ENCODE data around the gene MEF2D.

Gene MEF2D

DNA sequence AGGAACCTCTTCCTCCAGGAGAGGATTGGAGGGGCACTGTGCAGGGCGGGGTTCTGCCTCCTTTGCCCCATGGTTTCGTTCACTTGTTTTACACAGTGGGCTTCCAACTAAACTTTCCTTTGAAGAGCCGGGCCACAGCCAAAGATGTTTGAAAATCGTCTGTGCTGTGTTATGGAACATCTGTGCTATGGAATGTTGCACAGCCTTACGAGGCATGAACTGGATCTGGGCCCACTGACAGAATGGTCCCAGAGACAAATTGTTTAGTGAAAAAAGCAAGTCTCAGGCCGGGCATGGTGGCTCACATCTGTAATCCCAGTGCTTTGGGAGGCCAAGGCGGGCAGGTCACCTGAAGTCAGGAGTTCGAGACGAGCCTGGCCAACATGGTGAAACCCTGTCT lies 12.6 kb upstream of the MEF2D start:
- Mint-ChIP-seq H3K9me3 (no peaks in the 10 kb centered on the region), H3K4me3 (no peak overlapping the region), H3K27ac (no peak overlapping the region), H3K36me3 (no peaks in the 10 kb centered on the region), H3K27me3 (no peaks in the 10 kb centered on the region), H3K4me1 (peaks cover 14% of the 10 kb centered on the region in 2 donors)
- ATAC-seq (replicated peaks) (no peak), DNase-seq (no peak)

DNA sequence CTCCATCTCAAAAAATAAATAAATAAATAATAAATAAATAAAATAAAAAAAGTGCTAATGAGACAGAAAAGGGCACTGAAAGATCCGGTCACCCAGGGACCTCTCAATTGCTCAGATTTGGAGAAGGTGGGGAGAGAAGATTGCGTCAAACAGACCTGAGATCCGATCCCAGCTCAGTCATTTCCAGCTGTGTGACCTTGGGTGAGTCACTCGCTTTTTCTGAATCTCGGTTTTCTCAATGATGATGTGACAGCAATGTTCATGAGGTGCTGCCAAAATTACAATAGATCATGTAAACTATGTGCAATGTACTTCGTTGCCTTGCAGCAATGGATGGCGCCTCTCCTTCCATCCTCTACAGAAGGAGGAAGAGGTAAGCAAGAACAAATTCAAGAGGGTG lies 11.1 kb upstream of the MEF2D start:
- Mint-ChIP-seq H3K4me3 (no peak overlapping the region), H3K4me1 (peaks cover 18% of the 10 kb centered on the region in 2 donors), H3K9me3 (no peaks in the 10 kb centered on the region), H3K27ac (no peak overlapping the region), H3K36me3 (no peaks in the 10 kb centered on the region), H3K27me3 (no peaks in the 10 kb centered on the region)
- DNase-seq (no peak), ATAC-seq (replicated peaks) (no peak)

DNA sequence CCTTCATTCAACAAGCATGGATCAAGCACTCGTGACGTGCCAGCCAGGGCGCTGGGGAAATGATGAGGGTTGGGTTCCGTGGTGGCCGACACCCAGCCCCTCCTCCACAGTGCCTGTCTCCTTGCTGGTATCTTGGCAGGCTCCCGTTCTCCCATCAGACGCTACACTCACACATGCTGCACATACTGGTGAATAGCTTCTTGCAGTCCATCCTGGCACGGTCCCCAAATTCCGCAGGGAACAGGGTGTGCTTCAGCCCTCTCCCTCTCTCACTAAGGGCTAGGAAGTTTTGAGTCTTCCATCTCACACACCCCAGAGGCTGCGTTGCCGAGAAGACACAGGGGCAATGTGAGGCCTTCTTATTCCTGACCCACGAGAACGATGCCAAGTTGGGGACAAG lies 10.1 kb upstream of the MEF2D start:
- no peak for ATAC-seq (replicated peaks)
- Mint-ChIP-seq H3K36me3 (no peaks in the 10 kb centered on the region), H3K27ac (no peak overlapping the region), H3K27me3 (no peaks in the 10 kb centered on the region), H3K4me1 (peaks cover 20 to 21% of the 10 kb centered on the region in 2 donors), H3K4me3 (no peak overlapping the region), H3K9me3 (no peaks in the 10 kb centered on the region)
- no peak for DNase-seq

DNA sequence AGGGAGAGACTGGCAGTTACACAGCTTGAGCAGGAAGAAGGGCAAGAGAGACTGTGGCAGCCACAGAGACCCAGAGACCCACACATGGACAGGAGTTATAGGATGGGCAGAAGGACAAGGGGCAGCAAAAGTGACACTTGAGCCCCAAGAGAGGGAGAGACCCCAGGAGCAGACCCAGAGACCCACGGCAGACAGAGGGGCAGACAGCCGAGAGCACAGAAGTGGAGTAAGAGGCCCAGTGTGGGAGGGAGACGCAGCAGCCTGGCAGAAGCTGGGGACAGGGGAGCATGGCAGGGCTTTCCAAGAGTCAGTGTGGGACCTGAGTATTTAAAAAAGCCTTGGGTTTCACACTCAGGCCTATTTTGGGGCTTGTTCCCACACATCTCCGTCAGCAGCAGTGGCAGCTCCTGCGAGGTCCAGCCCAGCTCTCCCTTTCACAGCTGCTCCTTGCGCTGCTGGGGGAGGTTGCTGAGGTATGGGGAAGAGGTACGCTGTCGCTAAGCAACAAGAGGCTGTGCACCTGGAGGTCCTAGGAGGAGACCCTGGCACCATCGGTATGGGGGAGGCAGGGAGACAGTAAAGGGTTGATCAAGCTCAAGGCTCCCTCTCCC lies 9.0 kb upstream of the MEF2D start:
- no peaks in the 10 kb centered on the region for H3K9me3 Mint-ChIP-seq
- peaks cover 28 to 31% of the 10 kb centered on the region in 2 donors for H3K4me1 Mint-ChIP-seq
- no peak for DNase-seq
- H3K27ac Mint-ChIP-seq: peak overlapping the region; percentile 28
- peaks cover 2 to 4% of the 10 kb centered on the region in 2 donors for H3K36me3 Mint-ChIP-seq
- no peaks in the 10 kb centered on the region for H3K27me3 Mint-ChIP-seq
- ATAC-seq (replicated peaks): no peak
- H3K4me3 Mint-ChIP-seq: no peak overlapping the region

DNA sequence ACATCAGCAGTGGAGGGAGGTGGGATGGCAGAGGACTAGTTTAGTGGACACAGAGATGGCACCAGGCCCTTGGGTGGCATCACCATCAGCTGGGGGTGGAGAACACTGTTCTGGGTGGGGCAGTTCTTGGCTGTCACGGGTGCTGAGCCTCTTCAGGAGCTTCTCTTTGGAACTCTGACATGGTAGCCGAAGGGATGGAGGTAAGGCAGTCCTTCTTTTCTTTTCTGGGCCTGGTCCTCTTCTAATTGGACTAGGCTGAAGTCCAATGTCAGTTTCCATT lies 8.3 kb upstream of the MEF2D start:
- no peaks in the 10 kb centered on the region for H3K27me3 Mint-ChIP-seq
- H3K27ac Mint-ChIP-seq: peak overlapping the region; percentile 92
- no peak overlapping the region for H3K4me3 Mint-ChIP-seq
- DNase-seq (no peak), ATAC-seq (replicated peaks) (no peak)
- H3K9me3 Mint-ChIP-seq: no peaks in the 10 kb centered on the region
- peaks cover 35 to 37% of the 10 kb centered on the region in 2 donors for H3K4me1 Mint-ChIP-seq
- H3K36me3 Mint-ChIP-seq: peaks cover 2 to 4% of the 10 kb centered on the region in 2 donors

DNA sequence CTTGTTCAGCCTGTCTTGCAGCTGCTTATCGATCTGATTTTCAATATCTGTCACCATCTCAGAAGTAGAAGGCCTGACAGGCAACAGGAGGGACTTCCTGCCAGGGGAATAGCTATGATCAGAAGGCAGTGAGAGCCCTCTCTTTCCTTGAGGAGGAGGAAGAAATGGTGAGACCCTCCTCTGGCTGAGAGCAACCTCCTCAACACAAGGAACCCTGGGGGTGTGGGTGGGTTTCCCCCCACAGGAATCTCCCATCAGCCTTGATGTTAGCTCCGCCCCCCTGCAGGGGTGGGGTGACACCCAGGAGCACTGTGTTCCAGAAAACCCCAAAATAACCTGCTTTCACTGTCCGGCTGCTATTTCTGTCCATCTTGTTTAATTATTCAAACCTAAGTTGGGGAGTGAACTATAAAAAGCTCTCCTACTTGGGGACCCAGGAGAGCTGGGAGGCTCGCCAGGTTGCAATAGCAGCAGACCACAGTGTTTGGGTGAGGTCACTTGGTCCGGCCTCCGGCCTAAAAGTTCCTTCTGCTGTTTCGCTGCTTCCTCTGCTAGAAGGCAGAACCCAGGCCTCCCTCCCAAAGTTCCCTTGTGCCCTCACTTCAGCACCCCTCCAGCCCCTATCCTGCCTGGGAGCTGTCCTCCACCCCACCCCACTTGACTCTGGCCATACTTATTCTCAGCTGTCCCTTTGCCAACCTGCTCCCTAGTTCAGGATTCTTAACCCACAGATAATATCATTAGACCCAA lies 7.8 kb upstream of the MEF2D start:
- Mint-ChIP-seq H3K36me3 (peaks cover 2 to 4% of the 10 kb centered on the region in 2 donors), H3K4me1 (peaks cover 38 to 42% of the 10 kb centered on the region in 2 donors), H3K27ac (peak overlapping the region; percentile 92), H3K9me3 (no peaks in the 10 kb centered on the region), H3K27me3 (no peaks in the 10 kb centered on the region), H3K4me3 (peak overlapping the region; percentile 66 to 81)
- no peak for ATAC-seq (replicated peaks)
- no peak for DNase-seq

DNA sequence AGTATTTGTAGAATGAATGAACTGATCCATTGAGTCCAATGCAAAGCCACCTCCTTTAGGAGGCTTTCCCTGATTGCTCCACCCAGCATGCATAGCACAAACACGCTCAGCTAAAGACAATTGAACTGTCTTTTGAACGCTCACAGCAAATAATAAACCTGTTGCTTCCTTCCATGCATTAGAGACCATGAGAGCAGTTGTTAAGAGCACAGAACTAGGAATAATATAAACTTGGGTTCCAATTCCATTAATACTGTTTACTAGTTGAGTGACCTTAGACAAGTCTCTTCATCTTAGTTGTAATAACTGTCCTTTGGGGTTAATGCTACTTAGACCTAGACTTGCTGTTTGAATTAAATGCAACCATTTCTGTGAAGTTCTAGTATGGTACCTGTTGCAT lies 5.9 kb upstream of the MEF2D start:
- Mint-ChIP-seq H3K27me3 (no peaks in the 10 kb centered on the region), H3K4me1 (peaks cover 50 to 54% of the 10 kb centered on the region in 2 donors), H3K36me3 (peaks cover 2 to 4% of the 10 kb centered on the region in 2 donors), H3K9me3 (no peaks in the 10 kb centered on the region), H3K27ac (peak overlapping the region; percentile 98), H3K4me3 (no peak overlapping the region)
- DNase-seq (no peak), ATAC-seq (replicated peaks) (no peak)

DNA sequence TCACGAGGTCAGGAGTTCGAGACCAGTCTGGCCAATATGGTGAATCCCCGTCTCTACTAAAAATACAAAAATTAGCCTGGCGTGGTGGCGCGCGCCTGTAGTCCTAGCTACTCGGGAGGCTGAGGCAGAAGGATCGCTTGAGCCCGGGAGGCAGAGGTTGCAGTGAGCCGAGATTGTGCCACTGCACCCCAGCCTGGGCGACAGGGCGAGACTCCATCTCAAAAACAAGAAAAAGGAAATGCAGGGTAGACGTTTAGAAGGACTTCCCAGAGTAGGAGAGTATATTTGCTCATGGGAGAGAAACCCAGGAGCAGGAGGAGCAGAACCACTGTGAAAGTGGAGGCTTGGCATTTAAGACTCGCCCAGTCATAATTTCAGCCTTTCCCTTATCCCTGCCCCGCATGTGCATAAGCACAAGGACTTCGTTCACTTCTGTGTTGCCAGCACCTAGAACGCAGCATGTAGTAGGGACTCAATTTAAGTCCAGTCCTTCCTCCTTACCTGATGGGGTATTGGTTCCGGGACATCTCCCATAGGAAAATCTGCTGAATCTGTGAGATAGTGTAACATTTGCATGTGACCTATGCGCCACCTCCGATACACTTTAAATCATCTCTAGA lies 5.2 kb upstream of the MEF2D start:
- H3K9me3 Mint-ChIP-seq: no peaks in the 10 kb centered on the region
- H3K4me1 Mint-ChIP-seq: peaks cover 50 to 54% of the 10 kb centered on the region in 2 donors
- H3K36me3 Mint-ChIP-seq: peaks cover 2 to 4% of the 10 kb centered on the region in 2 donors
- DNase-seq: no peak
- ATAC-seq (replicated peaks): no peak
- no peaks in the 10 kb centered on the region for H3K27me3 Mint-ChIP-seq
- H3K4me3 Mint-ChIP-seq: peak overlapping the region; percentile 73 to 79
- peak overlapping the region; percentile 98 for H3K27ac Mint-ChIP-seq

DNA sequence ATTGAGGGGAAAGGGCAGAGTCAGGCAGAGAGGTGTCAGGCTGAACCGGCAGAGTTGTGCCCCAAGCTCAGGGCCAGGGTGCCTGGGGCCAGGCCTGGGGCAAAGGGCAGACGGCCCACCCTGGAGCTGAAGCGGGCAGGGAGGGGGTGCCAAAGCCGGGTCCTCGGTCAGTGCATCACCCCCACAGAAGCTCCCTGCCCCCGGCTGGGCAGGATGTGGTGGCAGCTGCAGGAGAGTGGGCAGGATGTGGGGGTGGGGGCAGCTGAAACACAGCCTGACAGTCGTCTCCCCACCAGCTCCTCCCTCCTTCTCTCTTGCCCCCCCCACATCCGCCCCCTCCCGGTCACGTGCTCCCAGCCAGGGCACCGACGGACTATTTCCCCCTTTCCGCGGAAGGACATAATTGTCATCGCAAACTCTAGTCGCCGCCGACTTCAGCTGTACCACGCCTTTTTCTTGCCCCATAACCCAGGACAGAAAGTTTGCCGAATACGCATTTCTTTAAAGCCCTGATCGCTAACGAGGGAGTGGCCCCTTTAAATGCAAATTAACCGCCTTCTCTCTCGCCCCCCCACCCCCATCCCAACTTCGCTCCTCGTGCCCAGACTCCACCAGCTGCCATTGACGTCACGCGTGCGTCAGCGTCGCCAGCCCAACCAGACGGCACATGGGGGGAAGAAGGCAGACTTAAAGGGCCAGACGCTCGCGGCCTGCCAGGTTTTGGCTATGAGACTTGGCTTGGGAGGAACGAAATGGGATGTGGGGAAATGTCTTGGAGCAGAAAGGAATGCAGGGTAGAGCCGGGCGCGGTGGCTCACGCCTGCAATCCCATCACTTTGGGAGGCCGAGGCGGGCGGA lies 4.5 kb upstream of the MEF2D start:
- DNase-seq (peak; percentile 91), ATAC-seq (replicated peaks) (peak; percentile 42 to 51)
- no peaks in the 10 kb centered on the region for H3K9me3 Mint-ChIP-seq
- peak overlapping the region; percentile 73 to 79 for H3K4me3 Mint-ChIP-seq
- H3K4me1 Mint-ChIP-seq: peaks cover 50 to 54% of the 10 kb centered on the region in 2 donors
- peak overlapping the region; percentile 98 for H3K27ac Mint-ChIP-seq
- H3K27me3 Mint-ChIP-seq: no peaks in the 10 kb centered on the region
- H3K36me3 Mint-ChIP-seq: peaks cover 4 to 6% of the 10 kb centered on the region in 2 donors

DNA sequence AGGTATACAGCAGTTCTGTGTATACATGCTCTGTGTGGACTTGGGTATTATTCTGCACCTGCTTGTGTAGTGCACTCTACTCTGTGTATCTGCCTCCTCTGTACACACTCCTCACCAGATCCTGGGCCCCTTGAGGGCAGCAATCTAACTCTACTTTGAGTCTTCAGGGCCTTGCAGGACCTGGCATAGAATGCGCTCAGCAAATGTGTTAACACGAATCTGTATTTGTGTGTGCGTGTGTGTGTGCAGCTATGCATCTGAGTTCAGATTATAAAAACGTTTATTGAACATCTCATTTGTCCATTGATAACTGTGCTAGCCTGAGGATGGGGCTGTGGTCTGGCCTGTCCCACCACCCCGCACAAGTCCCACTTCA lies 3.9 kb upstream of the MEF2D start:
- H3K4me1 Mint-ChIP-seq: peaks cover 49 to 54% of the 10 kb centered on the region in 2 donors
- H3K9me3 Mint-ChIP-seq: no peaks in the 10 kb centered on the region
- H3K4me3 Mint-ChIP-seq: peak overlapping the region; percentile 73 to 79
- DNase-seq: no peak
- peaks cover 5 to 8% of the 10 kb centered on the region in 2 donors for H3K36me3 Mint-ChIP-seq
- ATAC-seq (replicated peaks): peak; percentile 3 to 5
- no peaks in the 10 kb centered on the region for H3K27me3 Mint-ChIP-seq
- H3K27ac Mint-ChIP-seq: peak overlapping the region; percentile 98

DNA sequence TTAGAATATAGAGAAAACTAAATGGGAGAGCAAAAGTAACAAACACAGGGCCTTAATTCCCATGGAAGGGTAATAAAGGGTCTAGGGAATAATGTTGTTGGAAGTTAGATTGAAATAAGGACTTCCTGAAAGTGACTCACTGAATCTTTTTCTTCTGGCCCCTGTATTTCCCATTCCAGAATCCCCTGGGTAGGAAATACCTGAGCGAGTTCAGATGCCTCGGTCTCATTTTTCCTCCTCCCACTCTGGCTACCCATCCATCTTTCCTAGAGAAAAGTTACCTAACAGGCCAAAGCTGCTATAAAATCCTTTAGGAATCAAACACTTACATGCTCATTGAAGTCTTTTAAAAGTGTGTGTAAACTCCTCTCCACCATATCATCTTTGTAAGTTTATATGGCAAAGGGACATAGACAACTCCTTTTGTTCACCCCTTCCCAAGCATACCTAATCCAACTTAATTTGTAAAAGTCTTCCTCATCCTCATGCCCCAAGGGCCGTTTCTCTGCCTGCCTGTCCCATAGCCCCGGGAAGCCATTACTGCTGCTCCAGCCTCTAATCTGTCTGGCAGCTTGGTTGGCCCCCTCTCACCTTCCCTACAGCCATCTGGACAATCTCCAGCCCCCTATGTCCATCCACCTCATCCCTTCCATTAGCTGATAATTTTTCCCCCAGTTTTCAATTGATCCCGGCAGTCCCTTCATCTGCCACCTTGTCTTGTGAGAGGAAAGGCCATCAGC lies 3.3 kb upstream of the MEF2D start:
- peak overlapping the region; percentile 98 for H3K27ac Mint-ChIP-seq
- ATAC-seq (replicated peaks) (no peak), DNase-seq (no peak)
- H3K9me3 Mint-ChIP-seq: no peaks in the 10 kb centered on the region
- H3K27me3 Mint-ChIP-seq: no peaks in the 10 kb centered on the region
- peaks cover 46 to 58% of the 10 kb centered on the region in 2 donors for H3K4me1 Mint-ChIP-seq
- H3K36me3 Mint-ChIP-seq: peaks cover 7 to 8% of the 10 kb centered on the region in 2 donors
- peak overlapping the region; percentile 62 to 73 for H3K4me3 Mint-ChIP-seq

DNA sequence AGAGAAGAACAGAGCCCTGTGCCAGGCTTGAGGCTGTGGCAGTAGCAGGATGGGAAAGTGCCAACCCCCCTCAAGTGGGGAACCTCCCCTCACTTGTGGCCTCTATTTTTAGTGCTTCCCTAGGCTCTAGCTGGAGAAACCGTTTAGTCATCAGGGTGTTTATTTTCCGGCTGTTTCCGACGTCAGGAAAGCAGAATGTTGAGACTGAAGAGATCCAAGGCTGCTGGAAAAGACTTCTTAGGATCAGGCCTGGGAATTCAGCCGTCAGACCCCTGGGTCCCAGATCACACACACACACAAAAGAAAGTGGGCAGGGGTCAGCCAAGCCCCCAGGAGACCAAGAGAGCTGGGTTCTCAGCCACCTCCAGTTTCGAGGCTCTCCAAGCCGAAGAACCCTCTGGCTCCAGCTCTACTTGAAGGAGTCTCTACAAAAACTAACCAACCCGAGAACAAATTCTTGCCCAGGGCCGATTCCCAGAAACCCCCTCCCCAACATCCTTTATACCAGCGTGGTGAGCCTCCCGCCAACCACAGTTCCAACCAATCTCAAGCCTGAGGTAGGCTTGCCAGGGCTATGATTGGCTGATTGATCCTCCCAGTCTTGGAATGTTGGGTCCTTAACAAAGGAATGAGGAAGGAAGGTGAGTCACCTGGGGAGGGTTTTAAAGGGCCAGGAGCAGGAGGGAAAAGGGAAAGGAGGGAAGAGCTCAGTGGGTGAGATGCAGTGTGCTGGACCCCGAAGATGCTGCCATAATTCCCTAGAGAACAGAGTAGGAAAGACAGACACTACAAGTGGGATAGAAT lies 2.5 kb upstream of the MEF2D start:
- Mint-ChIP-seq H3K27me3 (no peaks in the 10 kb centered on the region), H3K4me3 (peak overlapping the region; percentile 46 to 62), H3K4me1 (peaks cover 44 to 59% of the 10 kb centered on the region in 2 donors), H3K27ac (peak overlapping the region; percentile 97), H3K36me3 (peaks cover 7 to 11% of the 10 kb centered on the region in 2 donors), H3K9me3 (no peaks in the 10 kb centered on the region)
- no peak for ATAC-seq (replicated peaks)
- no peak for DNase-seq

DNA sequence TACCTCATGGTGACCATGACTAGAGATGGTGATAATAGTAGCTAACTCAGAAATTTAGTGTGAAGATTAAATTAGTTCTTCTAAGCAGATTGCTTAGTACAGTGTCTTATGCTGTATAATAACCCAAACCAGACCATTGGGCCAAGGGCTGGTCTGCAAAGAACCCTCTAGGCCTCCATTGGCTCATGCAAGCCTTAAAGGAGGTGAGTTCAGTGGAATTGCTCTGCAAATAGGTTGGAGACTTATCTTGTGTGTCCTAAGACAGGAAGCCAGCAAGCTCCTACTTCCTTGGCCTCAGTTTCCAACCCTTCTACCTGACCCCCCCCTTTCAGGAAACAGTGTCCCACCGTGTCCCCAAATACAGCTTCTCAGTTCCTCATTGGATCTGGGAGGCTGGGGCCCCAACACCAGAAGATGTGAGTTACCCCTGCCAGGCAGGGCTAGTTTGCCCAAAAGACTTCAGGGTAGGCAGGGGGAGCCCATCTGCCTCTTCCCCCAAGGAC lies 1.9 kb upstream of the MEF2D start:
- H3K9me3 Mint-ChIP-seq: no peaks in the 10 kb centered on the region
- H3K27ac Mint-ChIP-seq: peak overlapping the region; percentile 97
- no peaks in the 10 kb centered on the region for H3K27me3 Mint-ChIP-seq
- ATAC-seq (replicated peaks) (no peak), DNase-seq (no peak)
- peaks cover 48 to 61% of the 10 kb centered on the region in 2 donors for H3K4me1 Mint-ChIP-seq
- peak overlapping the region; percentile 85 to 98 for H3K4me3 Mint-ChIP-seq
- peaks cover 12 to 17% of the 10 kb centered on the region in 2 donors for H3K36me3 Mint-ChIP-seq

Measured in stimulated activated naive B cell treated with anti-CD40 and anti-IgM and Interleukin-4, amounts not matched to agents 10 μg/mL and 1 μg/mL and 100 μg/mL, for 72 hours (primary cell).